IPS-15b (cell line): Measurements from ENCODE around the gene CA9.
A peak's percentile ranks its signal among the peaks of the same experiment; 100 is the strongest.

ENCODE experiments used
- H3K27me3 ChIP-seq: one replicate; pipeline ENCODE4 v1.6.1; 2013; ENCODE audit warnings: low read length; ENCODE audit not compliant: control insufficient read depth, insufficient read depth
- H3K36me3 ChIP-seq: one replicate; pipeline ENCODE4 v1.6.1; 2013; ENCODE audit warnings: low read length; ENCODE audit not compliant: control insufficient read depth, insufficient read depth
- H3K4me1 ChIP-seq: one replicate; pipeline ENCODE4 v1.6.1; 2013; ENCODE audit warnings: mild to moderate bottlenecking, low read length; ENCODE audit not compliant: control insufficient read depth, insufficient read depth
- H3K4me3 ChIP-seq: one replicate; pipeline ENCODE4 v1.5.1; 2013; ENCODE audit warnings: low read depth, low read length
- H3K9ac ChIP-seq: one replicate; pipeline ENCODE4 v1.6.1; 2013; ENCODE audit warnings: low read depth, mild to moderate bottlenecking, low read length
- H3K9me3 ChIP-seq: one replicate; pipeline ENCODE4 v1.6.1; 2013; ENCODE audit warnings: mild to moderate bottlenecking, low read length; ENCODE audit not compliant: control insufficient read depth, insufficient read depth

CA9 gene

DNA sequence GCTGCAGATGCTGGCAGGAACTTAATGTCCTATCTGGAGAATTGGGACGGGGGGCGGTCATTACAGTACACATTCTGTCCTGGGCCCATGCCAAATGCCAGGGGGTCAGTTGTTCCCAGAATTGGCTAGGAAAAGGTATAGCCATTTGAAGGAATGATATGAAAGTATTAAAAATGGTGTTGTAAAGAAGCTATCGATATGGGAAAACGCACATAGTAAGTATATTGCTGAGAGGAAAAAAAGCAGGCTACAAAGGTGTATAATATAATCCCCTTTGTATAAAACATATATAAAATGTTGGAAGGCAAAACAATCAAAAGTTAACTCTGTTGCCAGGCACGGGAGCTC is 8.3 kb upstream of the CA9 start:
- Histone ChIP-seq H3K9me3 (no peaks in the 10 kb centered on the region), H3K4me3 (peak overlapping the region; percentile 92), H3K9ac (no peak overlapping the region), H3K4me1 (peaks cover 7% of the 10 kb centered on the region), H3K36me3 (peaks cover 21% of the 10 kb centered on the region), H3K27me3 (no peaks in the 10 kb centered on the region)

DNA sequence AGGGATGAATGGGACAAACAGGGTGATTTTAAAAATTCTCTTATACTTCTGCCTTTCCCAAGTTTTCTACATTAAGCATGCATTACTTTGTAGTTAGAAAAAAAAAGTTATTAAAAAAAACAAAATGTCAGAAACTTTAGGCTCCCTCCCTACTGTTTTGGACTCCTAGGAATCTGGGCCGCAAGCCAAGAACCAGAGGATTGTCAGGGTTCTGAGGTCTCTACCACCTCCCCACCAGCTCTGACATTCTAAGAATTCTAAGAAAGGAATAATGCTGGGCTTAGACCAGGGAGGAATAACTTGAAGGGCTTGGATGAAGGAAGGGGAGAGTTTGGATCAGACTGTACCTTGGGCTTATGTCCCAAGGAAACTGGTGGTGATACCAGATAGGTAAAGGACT is 7.7 kb upstream of the CA9 start:
- H3K9me3 ChIP-seq = no peaks in the 10 kb centered on the region
- H3K9ac ChIP-seq = no peak overlapping the region
- H3K27me3 ChIP-seq = no peaks in the 10 kb centered on the region
- H3K36me3 ChIP-seq = peaks cover 17% of the 10 kb centered on the region
- no peak overlapping the region for H3K4me3 ChIP-seq
- peaks cover 7% of the 10 kb centered on the region for H3K4me1 ChIP-seq

GRCh38 chr9:35666549-35666948 is 7.2 kb upstream of the CA9 start:
- H3K9me3 ChIP-seq = no peaks in the 10 kb centered on the region
- peaks cover 17% of the 10 kb centered on the region for H3K36me3 ChIP-seq
- H3K27me3 ChIP-seq = no peaks in the 10 kb centered on the region
- H3K4me3 ChIP-seq = no peak overlapping the region
- peaks cover 7% of the 10 kb centered on the region for H3K4me1 ChIP-seq
- no peak overlapping the region for H3K9ac ChIP-seq

DNA sequence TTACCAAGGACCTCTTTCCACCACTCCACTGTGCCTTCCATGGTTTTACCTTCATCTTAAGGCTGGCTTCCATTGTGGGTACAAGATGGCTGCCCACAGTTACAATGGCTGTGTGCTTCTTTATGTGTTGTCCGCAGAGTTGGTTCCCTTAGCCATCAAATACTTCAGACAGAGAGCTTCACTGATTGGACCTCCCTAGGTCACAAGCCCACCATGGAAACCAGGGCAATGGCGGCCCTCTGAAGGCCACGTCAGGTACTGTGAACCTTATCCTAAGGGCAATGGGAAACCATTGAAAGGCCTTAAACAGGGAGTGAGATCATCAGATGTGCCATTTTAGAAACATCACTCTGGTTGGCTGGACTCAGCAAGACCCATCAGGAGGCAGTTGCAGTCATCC is 5.8 kb upstream of the CA9 start:
- H3K27me3 ChIP-seq = no peaks in the 10 kb centered on the region
- H3K9me3 ChIP-seq = no peaks in the 10 kb centered on the region
- H3K9ac ChIP-seq = no peak overlapping the region
- no peak overlapping the region for H3K4me3 ChIP-seq
- peaks cover 5% of the 10 kb centered on the region for H3K36me3 ChIP-seq
- H3K4me1 ChIP-seq = peaks cover 7% of the 10 kb centered on the region

DNA sequence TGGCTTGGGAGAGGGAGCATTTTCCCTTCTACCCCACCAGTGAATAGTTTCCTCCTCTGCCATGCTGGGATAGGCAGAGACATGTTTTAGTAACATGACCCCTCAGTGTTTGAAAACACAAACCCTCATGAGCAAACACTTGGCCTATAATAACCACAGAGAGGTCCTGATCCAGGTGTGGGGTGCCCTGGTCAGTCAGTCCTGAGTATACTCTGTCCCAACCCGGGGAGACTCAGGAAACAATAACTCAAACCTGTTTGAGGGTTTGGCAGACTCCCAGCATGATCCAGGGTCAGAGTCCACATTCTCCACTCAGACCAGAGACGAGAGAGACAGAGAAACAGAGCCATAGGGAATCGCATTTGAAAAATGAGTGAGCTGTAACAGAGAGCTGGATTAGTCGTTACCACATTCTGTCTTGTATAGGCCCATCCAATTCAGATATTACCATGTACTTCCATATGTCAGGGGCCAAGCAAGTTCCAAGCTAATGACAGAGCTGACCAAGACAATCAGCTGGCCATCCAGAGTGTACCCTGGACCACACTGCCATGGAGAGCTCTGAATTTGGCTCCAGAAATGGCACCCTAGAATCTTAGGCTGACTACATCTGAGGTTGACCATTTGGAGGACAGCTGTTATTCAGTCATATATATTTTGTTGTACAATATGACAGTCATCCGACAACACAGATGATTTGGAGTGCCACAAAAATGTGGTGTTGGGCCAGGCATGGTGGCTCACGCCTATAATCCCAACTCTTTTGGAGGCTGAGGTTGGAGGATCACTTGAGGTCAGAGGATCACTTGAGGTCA is 4.2 kb upstream of the CA9 start:
- H3K36me3 ChIP-seq = no peaks in the 10 kb centered on the region
- no peaks in the 10 kb centered on the region for H3K9me3 ChIP-seq
- no peaks in the 10 kb centered on the region for H3K4me1 ChIP-seq
- peaks cover 5% of the 10 kb centered on the region for H3K27me3 ChIP-seq
- no peak overlapping the region for H3K4me3 ChIP-seq
- H3K9ac ChIP-seq = no peak overlapping the region

GRCh38 chr9:35674025-35674361 is 265 bp downstream of the CA9 start:
- Histone ChIP-seq H3K27me3 (peaks cover 9% of the 10 kb centered on the region), H3K4me1 (peaks cover 3% of the 10 kb centered on the region), H3K9me3 (no peaks in the 10 kb centered on the region), H3K9ac (no peak overlapping the region), H3K36me3 (no peaks in the 10 kb centered on the region), H3K4me3 (no peak overlapping the region)

GRCh38 chr9:35675204-35675603 is 1.5 kb downstream of the CA9 start:
- no peaks in the 10 kb centered on the region for H3K36me3 ChIP-seq
- H3K27me3 ChIP-seq = peaks cover 9% of the 10 kb centered on the region
- H3K9ac ChIP-seq = peak overlapping the region; percentile 24
- H3K4me1 ChIP-seq = peaks cover 3% of the 10 kb centered on the region
- no peaks in the 10 kb centered on the region for H3K9me3 ChIP-seq
- peak overlapping the region; percentile 89 for H3K4me3 ChIP-seq

DNA sequence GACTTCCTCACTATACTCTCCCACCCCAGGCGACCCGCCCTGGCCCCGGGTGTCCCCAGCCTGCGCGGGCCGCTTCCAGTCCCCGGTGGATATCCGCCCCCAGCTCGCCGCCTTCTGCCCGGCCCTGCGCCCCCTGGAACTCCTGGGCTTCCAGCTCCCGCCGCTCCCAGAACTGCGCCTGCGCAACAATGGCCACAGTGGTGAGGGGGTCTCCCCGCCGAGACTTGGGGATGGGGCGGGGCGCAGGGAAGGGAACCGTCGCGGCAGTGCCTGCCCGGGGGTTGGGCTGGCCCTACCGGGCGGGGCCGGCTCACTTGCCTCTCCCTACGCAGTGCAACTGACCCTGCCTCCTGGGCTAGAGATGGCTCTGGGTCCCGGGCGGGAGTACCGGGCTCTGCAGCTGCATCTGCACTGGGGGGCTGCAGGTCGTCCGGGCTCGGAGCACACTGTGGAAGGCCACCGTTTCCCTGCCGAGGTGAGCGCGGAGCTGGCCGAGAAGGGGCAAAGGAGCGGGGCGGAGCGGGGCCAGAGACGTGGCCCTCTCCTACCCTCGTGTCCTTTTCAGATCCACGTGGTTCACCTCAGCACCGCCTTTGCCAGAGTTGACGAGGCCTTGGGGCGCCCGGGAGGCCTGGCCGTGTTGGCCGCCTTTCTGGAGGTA is 2.1 kb downstream of the CA9 start:
- H3K27me3 ChIP-seq = peaks cover 9% of the 10 kb centered on the region
- no peaks in the 10 kb centered on the region for H3K9me3 ChIP-seq
- peaks cover 3% of the 10 kb centered on the region for H3K4me1 ChIP-seq
- H3K4me3 ChIP-seq = peak overlapping the region; percentile 89
- H3K9ac ChIP-seq = peak overlapping the region; percentile 73
- H3K36me3 ChIP-seq = no peaks in the 10 kb centered on the region

DNA sequence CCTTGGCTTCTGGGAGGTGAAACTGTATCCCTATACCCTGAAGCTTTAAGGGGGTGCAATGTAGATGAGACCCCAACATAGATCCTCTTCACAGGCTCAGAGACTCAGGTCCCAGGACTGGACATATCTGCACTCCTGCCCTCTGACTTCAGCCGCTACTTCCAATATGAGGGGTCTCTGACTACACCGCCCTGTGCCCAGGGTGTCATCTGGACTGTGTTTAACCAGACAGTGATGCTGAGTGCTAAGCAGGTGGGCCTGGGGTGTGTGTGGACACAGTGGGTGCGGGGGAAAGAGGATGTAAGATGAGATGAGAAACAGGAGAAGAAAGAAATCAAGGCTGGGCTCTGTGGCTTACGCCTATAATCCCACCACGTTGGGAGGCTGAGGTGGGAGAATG is 5.4 kb downstream of the CA9 start:
- H3K9ac ChIP-seq = no peak overlapping the region
- H3K4me1 ChIP-seq = peaks cover 3% of the 10 kb centered on the region
- H3K27me3 ChIP-seq = peaks cover 9% of the 10 kb centered on the region

GRCh38 chr9:35679766-35680330 is 6.1 kb downstream of the CA9 start:
- H3K27me3 ChIP-seq = peaks cover 2% of the 10 kb centered on the region
- H3K4me1 ChIP-seq = peaks cover 3% of the 10 kb centered on the region
- H3K4me3 ChIP-seq = no peak overlapping the region
- H3K36me3 ChIP-seq = peaks cover 29% of the 10 kb centered on the region
- no peaks in the 10 kb centered on the region for H3K9me3 ChIP-seq
- H3K9ac ChIP-seq = no peak overlapping the region

More for the DNA sequence above, 5.4 kb downstream of the CA9 start:
- H3K4me3 ChIP-seq = no peak overlapping the region
- H3K36me3 ChIP-seq = peaks cover 22% of the 10 kb centered on the region
- H3K9me3 ChIP-seq = no peaks in the 10 kb centered on the region

DNA sequence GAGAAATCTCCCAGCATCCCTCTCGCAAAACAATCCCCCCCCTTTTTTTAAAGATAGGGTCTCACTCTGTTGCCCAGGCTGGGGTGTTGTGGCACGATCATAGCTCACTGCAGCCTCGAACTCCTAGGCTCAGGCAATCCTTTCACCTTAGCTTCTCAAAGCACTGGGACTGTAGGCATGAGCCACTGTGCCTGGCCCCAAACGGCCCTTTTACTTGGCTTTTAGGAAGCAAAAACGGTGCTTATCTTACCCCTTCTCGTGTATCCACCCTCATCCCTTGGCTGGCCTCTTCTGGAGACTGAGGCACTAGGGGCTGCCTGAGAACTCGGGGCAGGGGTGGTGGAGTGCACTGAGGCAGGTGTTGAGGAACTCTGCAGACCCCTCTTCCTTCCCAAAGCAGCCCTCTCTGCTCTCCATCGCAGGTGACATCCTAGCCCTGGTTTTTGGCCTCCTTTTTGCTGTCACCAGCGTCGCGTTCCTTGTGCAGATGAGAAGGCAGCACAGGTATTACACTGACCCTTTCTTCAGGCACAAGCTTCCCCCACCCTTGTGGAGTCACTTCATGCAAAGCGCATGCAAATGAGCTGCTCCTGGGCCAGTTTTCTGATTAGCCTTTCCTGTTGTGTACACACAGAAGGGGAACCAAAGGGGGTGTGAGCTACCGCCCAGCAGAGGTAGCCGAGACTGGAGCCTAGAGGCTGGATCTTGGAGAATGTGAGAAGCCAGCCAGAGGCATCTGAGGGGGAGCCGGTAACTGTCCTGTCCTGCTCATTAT is 6.8 kb downstream of the CA9 start:
- Histone ChIP-seq H3K4me3 (no peak overlapping the region), H3K9ac (no peak overlapping the region), H3K36me3 (peaks cover 36% of the 10 kb centered on the region), H3K4me1 (peaks cover 3% of the 10 kb centered on the region), H3K27me3 (peaks cover 2% of the 10 kb centered on the region), H3K9me3 (no peaks in the 10 kb centered on the region)
